ENCODE results near the gene FHIT. TPM values are rescaled to one million over a fixed set of nuclear protein-coding genes. Genes with fewer than 3 reads are reported as not detected.

Gene FHIT
- polyA plus RNA-seq, 1 of the 3 experiments (the other 2 are of a cell fraction), result 0.41 TPM

DNA sequence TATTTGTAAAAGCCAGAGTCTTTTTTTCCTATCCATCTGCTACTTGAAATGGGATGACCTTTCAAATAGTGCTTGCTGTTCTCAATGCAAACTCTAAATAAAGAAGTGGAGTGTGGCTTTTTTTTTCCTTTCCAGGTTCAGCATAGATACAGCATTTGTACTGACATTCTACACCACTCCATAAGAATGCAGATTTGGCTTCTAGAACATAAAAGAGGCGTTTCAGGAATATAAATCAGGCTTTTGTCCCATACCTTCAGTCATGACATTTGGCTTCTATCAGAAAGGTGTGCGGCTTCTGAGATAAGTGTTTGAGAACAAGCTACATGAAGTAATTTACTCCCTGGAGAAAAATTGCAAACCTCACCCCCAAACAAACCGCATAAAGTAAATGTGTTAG, 553.1 kb downstream of the FHIT start:
- ChIA-PET POLR2A (no interaction called here), CTCF (no interaction called here)
- Histone ChIP-seq H2AFZ (ENCODE audit: low read depth) (no peak overlapping the region), H3K79me2 (ENCODE audit: insufficient read depth) (no peaks in the 10 kb centered on the region), H3K4me1 (ENCODE audit: control insufficient read depth in 1 of 2, insufficient read depth in 2 of 2, low read depth in 1 of 2, low read length in 1 of 2) (peaks cover 0 to 3% of the 10 kb centered on the region in 2 experiments; a peak in 1 of 4 replicates), H3K9me2 (no peaks in the 10 kb centered on the region), H3K4me3 (ENCODE audit: low read depth in 2 of 2, low read length in 1 of 2) (no peak overlapping the region), H3K36me3 (replicated peaks in 1 of 2; ENCODE audit: control insufficient read depth in 1 of 2, insufficient read depth in 2 of 2, low read length in 1 of 2) (no peaks in the 10 kb centered on the region), H4K20me1 (ENCODE audit: insufficient read depth) (no peaks in the 10 kb centered on the region), H3K9me3 (no peaks in the 10 kb centered on the region), H3K4me2 (no peak overlapping the region), H3F3A (replicated peaks; ENCODE audit: insufficient read depth) (peaks cover 4% of the 10 kb centered on the region), H3K9ac (no peak overlapping the region), H3K27me3 (ENCODE audit: insufficient read depth) (no peaks in the 10 kb centered on the region), H3K27ac (ENCODE audit: low read depth in 2 of 2, low read length in 1 of 2) (no peak overlapping the region)
- no peak for DNase-seq
- 79% methylated on average over 3 of the region's 3 CpGs for WGBS (ENCODE audit: low lambda C conversion rate)
- TF ChIP-seq CTCF (IDR thresholded peaks at IDR 0.05), result no peak
- TF ChIP-seq, protein P1, sequence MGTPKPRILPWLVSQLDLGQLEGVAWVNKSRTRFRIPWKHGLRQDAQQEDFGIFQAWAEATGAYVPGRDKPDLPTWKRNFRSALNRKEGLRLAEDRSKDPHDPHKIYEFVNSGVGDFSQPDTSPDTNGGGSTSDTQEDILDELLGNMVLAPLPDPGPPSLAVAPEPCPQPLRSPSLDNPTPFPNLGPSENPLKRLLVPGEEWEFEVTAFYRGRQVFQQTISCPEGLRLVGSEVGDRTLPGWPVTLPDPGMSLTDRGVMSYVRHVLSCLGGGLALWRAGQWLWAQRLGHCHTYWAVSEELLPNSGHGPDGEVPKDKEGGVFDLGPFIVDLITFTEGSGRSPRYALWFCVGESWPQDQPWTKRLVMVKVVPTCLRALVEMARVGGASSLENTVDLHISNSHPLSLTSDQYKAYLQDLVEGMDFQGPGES (IDR thresholded peaks at IDR 0.05; ENCODE audit: low read depth, low read length), result no peak
- TF ChIP-seq, protein P2, sequence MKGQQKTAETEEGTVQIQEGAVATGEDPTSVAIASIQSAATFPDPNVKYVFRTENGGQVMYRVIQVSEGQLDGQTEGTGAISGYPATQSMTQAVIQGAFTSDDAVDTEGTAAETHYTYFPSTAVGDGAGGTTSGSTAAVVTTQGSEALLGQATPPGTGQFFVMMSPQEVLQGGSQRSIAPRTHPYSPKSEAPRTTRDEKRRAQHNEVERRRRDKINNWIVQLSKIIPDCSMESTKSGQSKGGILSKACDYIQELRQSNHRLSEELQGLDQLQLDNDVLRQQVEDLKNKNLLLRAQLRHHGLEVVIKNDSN (IDR thresholded peaks at IDR 0.05; ENCODE audit: borderline replicate concordance, low read depth), result no peak
- TF ChIP-seq MXI1 (IDR thresholded peaks at IDR 0.05; ENCODE audit: low read depth, low read length), result no peak
- no peak for TF ChIP-seq EP300 (IDR thresholded peaks at IDR 0.05; ENCODE audit: borderline replicate concordance in 1 of 2, low read depth in 1 of 2, low read length in 1 of 2)
- no peak for TF ChIP-seq ELF1 (IDR thresholded peaks at IDR 0.05)
- no peak for TF ChIP-seq FOXM1 (IDR thresholded peaks at IDR 0.05; ENCODE audit: low read depth)
- TF ChIP-seq CHD2 (IDR thresholded peaks at IDR 0.05; ENCODE audit: low read length, partially characterized antibody), result no peak
- no peak for TF ChIP-seq SIN3A (IDR thresholded peaks at IDR 0.05; ENCODE audit: borderline replicate concordance, low read depth, low read length)
- TF ChIP-seq GABPA (IDR thresholded peaks at IDR 0.05; ENCODE audit: low read depth), result no peak
- no peak for TF ChIP-seq NRF1 (IDR thresholded peaks at IDR 0.05; ENCODE audit: low read depth, low read length)
- TF ChIP-seq MEF2A (IDR thresholded peaks at IDR 0.05; ENCODE audit: borderline replicate concordance, low read depth), result no peak
- TF ChIP-seq JUND (IDR thresholded peaks at IDR 0.05), result no peak
- no peak for TF ChIP-seq FOSL2 (IDR thresholded peaks at IDR 0.05; ENCODE audit: borderline replicate concordance, low read depth)
- no peak for TF ChIP-seq POLR2AphosphoS5 (IDR thresholded peaks at IDR 0.05; ENCODE audit: low read depth, low read length)
- TF ChIP-seq TAF1 (IDR thresholded peaks at IDR 0.05; ENCODE audit: borderline replicate concordance, low read depth, low read length), result no peak
- TF ChIP-seq TCF12 (IDR thresholded peaks at IDR 0.05), result no peak
- TF ChIP-seq RFX5 (IDR thresholded peaks at IDR 0.05; ENCODE audit: low read length), result no peak
- no peak for TF ChIP-seq GATA2 (CRISPR knock-in tag; IDR thresholded peaks at IDR 0.05)
- no peak for TF ChIP-seq RXRA (IDR thresholded peaks at IDR 0.05; ENCODE audit: borderline replicate concordance, low read depth)
